GM12872 (cell line): ENCODE results near the gene DYRK2.

Source experiments
- CTCF ChIP-seq: IDR thresholded peaks from 3 replicates; pipeline ENCODE4 v1.5.1; 2011; ENCODE audit warnings: low read depth, mild to moderate bottlenecking, low read length, moderate library complexity; ENCODE audit not compliant: insufficient read depth

Gene DYRK2

GRCh38 chr12:67671892-67672291 lies 23.3 kb downstream of the DYRK2 start:
- no peak for TF ChIP-seq CTCF

GRCh38 chr12:67674417-67674816 lies 25.9 kb downstream of the DYRK2 start:
- TF ChIP-seq CTCF, result no peak

- TF ChIP-seq CTCF, result no peak
Observed at GRCh38 chr12:67676624-67677023, 28.1 kb downstream of the DYRK2 start.

GRCh38 chr12:67677166-67677565 lies 28.6 kb downstream of the DYRK2 start:
- no peak for TF ChIP-seq CTCF

GRCh38 chr12:67681105-67681778 lies 32.7 kb downstream of the DYRK2 start:
- TF ChIP-seq CTCF, result no peak

GRCh38 chr12:67681941-67682620 lies 33.5 kb downstream of the DYRK2 start:
- no peak for TF ChIP-seq CTCF

- TF ChIP-seq CTCF, result no peak
Observed at GRCh38 chr12:67689385-67689784, 40.8 kb downstream of the DYRK2 start.
